GM12892 (cell line): Measurements from ENCODE around the gene APOD.
"Not testable (repeated sequence)": the region's sequence is repeated elsewhere in the genome, so short reads cannot be mapped to it uniquely, and the experiment has no call there.

Source experiments
- POLR2A ChIP-seq: IDR thresholded peaks from 2 replicates; pipeline ENCODE4 v1.6.1; 2011; ENCODE audit warnings: low read depth, low read length, control low read depth
- POLR2AphosphoS5 ChIP-seq: IDR thresholded peaks from 2 replicates; pipeline ENCODE4 v1.6.1; 2011; ENCODE audit warnings: low read depth, low read length, control low read depth

DNA sequence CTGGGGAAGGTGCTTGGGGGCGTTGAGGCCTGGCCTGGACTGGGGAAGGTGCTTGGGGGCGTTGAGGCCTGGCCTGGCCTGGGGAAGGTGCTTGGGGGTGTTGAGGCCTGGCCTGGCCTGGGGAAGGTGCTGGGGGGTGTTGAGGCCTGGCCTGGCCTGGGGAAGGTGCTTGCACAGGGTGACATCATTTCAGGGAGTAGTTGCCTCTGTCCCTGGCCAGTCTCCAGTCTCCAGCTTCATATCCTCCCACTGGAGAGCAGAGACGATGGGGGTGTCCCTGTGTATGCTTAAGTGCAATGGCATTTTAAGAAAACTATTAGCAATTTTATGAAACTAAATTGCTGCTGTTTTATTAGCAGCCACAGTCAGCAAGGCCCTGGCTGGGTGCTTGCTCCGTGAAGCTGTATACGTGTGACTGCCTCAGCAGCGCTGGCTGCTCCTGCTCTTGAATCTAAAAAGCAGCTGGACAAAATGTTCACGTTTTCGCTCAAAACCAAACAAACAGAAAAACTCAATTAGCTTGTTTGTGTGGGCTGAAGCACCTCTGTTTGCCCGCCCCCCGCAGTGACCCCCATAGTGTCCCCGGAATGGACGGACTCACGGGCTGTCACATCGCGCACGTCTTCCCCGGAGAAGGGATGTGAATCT, 38.9 kb upstream of the APOD start:
- TF ChIP-seq POLR2AphosphoS5, POLR2A: not testable (repeated sequence)
